Activated T-helper 17 cell treated with anti-CD3 and anti-CD28 coated beads, Interleukin-2, amount 50 U/mL, for 72 hours (primary cell): ENCODE measurements around the gene AFF3. TPM values are rescaled to one million over a fixed set of nuclear protein-coding genes. Genes with fewer than 3 reads are reported as not detected.

Source experiments
- ATAC-seq: fragments of 150-1000 bp; cut with Tn5 transposase; replicated peaks from 2 replicates; pipeline ENCODE4 v1.10.0; 2021; ENCODE audit warnings: mild to moderate bottlenecking, moderate library complexity
- H3K27ac Mint-ChIP-seq: one replicate; pipeline ENCODE4 v1.8.0; 2022; ENCODE audit warnings: mixed read lengths
- H3K27me3 Mint-ChIP-seq: one replicate; pipeline ENCODE4 v1.8.0; 2022; ENCODE audit warnings: mixed read lengths
- H3K36me3 Mint-ChIP-seq: one replicate; pipeline ENCODE4 v1.8.0; 2022; ENCODE audit warnings: low read depth, mild to moderate bottlenecking, mixed read lengths
- H3K4me1 Mint-ChIP-seq: one replicate; pipeline ENCODE4 v1.8.0; 2022; ENCODE audit warnings: mixed read lengths
- H3K4me3 Mint-ChIP-seq: one replicate; pipeline ENCODE4 v1.8.0; 2022; ENCODE audit warnings: mild to moderate bottlenecking, mixed read lengths
- H3K9me3 Mint-ChIP-seq: one replicate; pipeline ENCODE4 v1.8.0; 2022; ENCODE audit warnings: mixed read lengths
- total RNA-seq, 2 donors: library from RNA; stranded (reverse); gene quantifications; one replicate each; pipeline ENCODE4 v1.2.3, GENCODE V29; 2022

AFF3 gene
- total RNA-seq, 2 donors from 2014 or later = 0.32 to 0.42 TPM

GRCh38 chr2:99660616-99661406 is 481.6 kb downstream of the AFF3 start:
- no peak overlapping the region for H3K4me3 Mint-ChIP-seq
- H3K27ac Mint-ChIP-seq = no peak overlapping the region
- no peaks in the 10 kb centered on the region for H3K36me3 Mint-ChIP-seq
- no peaks in the 10 kb centered on the region for H3K27me3 Mint-ChIP-seq
- H3K4me1 Mint-ChIP-seq = no peaks in the 10 kb centered on the region
- ATAC-seq = no peak
- no peaks in the 10 kb centered on the region for H3K9me3 Mint-ChIP-seq

DNA sequence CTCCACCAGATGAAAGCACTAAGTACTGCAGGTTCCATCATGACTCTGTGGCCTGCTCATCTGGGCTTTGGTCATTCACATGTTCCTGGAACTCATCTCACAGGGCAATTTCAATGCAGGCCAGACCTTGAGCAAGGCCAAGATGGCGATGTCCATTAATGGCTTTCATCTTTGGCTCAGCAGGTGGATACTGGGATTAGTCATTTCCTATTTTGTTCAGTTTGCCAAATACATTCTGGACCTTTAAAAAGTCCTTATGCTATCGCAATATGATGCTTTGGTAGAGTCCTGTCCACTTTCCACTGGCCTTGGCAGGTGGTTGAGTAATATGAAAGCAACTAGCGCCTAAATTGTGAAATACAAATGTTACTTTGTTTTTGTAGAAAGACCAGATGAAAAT is 482.5 kb downstream of the AFF3 start:
- Mint-ChIP-seq H3K4me1 (no peaks in the 10 kb centered on the region), H3K36me3 (no peaks in the 10 kb centered on the region), H3K27ac (no peak overlapping the region), H3K9me3 (no peaks in the 10 kb centered on the region), H3K27me3 (no peaks in the 10 kb centered on the region), H3K4me3 (no peak overlapping the region)
- no peak for ATAC-seq

DNA sequence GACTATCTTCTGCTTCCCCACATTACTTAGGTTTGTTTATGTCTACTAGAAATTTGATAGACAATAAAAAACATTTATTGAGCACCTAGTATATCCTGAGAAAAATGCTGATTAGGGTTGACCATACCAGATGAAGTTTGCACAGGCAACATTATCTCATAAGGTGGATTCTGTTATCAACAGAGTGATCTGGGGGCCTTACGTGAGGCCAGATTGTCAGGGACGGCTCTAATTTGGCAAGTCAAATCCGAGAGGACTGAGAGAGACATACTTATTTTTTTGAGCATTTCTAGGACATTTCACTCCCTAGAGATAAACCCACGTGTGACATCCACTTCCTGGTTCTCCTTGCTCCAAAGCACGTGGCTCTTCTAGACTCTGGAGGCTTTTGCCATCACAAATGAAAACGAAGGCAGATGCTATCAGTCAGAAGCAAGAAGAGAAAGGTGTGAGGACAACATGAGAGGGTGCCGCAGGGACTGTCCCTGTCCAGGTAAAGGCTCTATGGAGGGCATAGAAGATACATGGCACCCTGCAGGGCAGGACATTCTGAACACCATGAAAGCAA is 484.6 kb downstream of the AFF3 start:
- H3K9me3 Mint-ChIP-seq = no peaks in the 10 kb centered on the region
- no peaks in the 10 kb centered on the region for H3K4me1 Mint-ChIP-seq
- no peak overlapping the region for H3K4me3 Mint-ChIP-seq
- H3K27me3 Mint-ChIP-seq = no peaks in the 10 kb centered on the region
- ATAC-seq = no peak
- no peak overlapping the region for H3K27ac Mint-ChIP-seq
- H3K36me3 Mint-ChIP-seq = no peaks in the 10 kb centered on the region

DNA sequence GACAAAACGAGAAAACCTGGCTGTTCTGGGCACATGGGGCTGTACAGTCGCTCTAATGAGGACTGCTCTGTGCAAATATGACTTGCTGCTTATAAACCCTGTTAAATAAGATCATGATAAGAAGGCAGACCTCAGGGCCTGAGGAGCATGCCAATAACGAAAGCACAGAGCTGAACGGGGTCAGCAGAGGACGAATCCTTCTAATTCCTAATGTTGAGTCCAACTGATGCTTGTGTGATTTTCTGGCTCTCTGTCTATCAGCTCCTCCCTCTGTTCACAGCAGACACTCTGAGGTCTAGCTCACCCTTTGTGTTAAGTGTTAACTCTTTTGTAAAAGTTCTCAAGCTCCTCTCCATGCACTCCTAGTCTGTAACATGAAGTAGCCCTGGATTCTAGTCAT is 485.4 kb downstream of the AFF3 start:
- H3K27ac Mint-ChIP-seq = no peak overlapping the region
- no peaks in the 10 kb centered on the region for H3K4me1 Mint-ChIP-seq
- no peaks in the 10 kb centered on the region for H3K9me3 Mint-ChIP-seq
- no peaks in the 10 kb centered on the region for H3K27me3 Mint-ChIP-seq
- no peak overlapping the region for H3K4me3 Mint-ChIP-seq
- H3K36me3 Mint-ChIP-seq = no peaks in the 10 kb centered on the region
- no peak for ATAC-seq

- ATAC-seq = no peak
- H3K4me1 Mint-ChIP-seq = no peaks in the 10 kb centered on the region
- no peak overlapping the region for H3K27ac Mint-ChIP-seq
- no peaks in the 10 kb centered on the region for H3K9me3 Mint-ChIP-seq
- H3K4me3 Mint-ChIP-seq = no peak overlapping the region
- peaks cover 3% of the 10 kb centered on the region for H3K27me3 Mint-ChIP-seq
- no peaks in the 10 kb centered on the region for H3K36me3 Mint-ChIP-seq
Observed at GRCh38 chr2:99653433-99653832, 489.0 kb downstream of the AFF3 start.

- no peak for ATAC-seq
- peaks cover 3% of the 10 kb centered on the region for H3K27me3 Mint-ChIP-seq
- no peaks in the 10 kb centered on the region for H3K36me3 Mint-ChIP-seq
- H3K27ac Mint-ChIP-seq = no peak overlapping the region
- no peaks in the 10 kb centered on the region for H3K9me3 Mint-ChIP-seq
- no peak overlapping the region for H3K4me3 Mint-ChIP-seq
- no peaks in the 10 kb centered on the region for H3K4me1 Mint-ChIP-seq
Observed at GRCh38 chr2:99652862-99653261, 489.5 kb downstream of the AFF3 start.

- H3K4me1 Mint-ChIP-seq = no peaks in the 10 kb centered on the region
- no peak overlapping the region for H3K4me3 Mint-ChIP-seq
- peaks cover 4% of the 10 kb centered on the region for H3K9me3 Mint-ChIP-seq
- H3K27me3 Mint-ChIP-seq = peaks cover 3% of the 10 kb centered on the region
- no peaks in the 10 kb centered on the region for H3K36me3 Mint-ChIP-seq
- no peak for ATAC-seq
- no peak overlapping the region for H3K27ac Mint-ChIP-seq
Observed at GRCh38 chr2:99651930-99652670, 490.3 kb downstream of the AFF3 start.

GRCh38 chr2:99648906-99649789 is 493.2 kb downstream of the AFF3 start:
- no peak for ATAC-seq
- peaks cover 3% of the 10 kb centered on the region for H3K27me3 Mint-ChIP-seq
- H3K4me1 Mint-ChIP-seq = no peaks in the 10 kb centered on the region
- peaks cover 7% of the 10 kb centered on the region for H3K9me3 Mint-ChIP-seq
- H3K36me3 Mint-ChIP-seq = no peaks in the 10 kb centered on the region
- H3K27ac Mint-ChIP-seq = no peak overlapping the region
- H3K4me3 Mint-ChIP-seq = no peak overlapping the region

DNA sequence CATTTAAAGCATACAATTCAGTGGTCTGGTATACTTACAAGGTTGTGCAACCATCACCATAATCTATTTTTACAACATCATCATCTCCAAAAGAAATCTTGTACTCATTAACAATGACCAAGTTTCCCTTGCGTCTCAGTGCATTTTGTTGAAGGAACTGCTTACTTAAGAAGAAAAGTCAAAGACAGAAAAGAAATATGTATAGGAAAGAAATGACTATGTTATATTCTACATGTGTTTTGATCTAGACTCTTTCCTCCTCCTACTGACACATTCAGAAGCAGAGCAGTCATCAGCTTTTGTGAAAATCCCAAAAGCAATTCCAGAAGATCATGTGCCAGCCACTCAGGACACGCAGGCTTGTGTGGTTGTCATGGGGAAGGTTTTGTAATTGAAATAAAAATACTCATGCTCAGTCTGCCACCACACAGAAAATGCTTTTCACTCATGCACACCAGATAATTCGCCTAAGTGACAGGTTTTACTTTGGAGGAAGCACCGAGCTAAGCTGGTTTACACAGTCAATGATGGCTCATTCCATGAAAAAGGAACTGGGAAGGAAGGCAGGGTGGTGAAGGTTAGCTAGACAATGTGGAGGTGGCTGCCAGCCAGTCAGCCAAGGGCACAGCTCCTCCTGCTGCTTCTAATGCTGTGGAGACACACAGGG is 494.1 kb downstream of the AFF3 start:
- H3K36me3 Mint-ChIP-seq = no peaks in the 10 kb centered on the region
- ATAC-seq = no peak
- peaks cover 7% of the 10 kb centered on the region for H3K9me3 Mint-ChIP-seq
- H3K27ac Mint-ChIP-seq = no peak overlapping the region
- no peak overlapping the region for H3K4me3 Mint-ChIP-seq
- H3K27me3 Mint-ChIP-seq = peaks cover 3% of the 10 kb centered on the region
- no peaks in the 10 kb centered on the region for H3K4me1 Mint-ChIP-seq

- ATAC-seq = no peak
- Mint-ChIP-seq H3K9me3 (peaks cover 7% of the 10 kb centered on the region), H3K27ac (no peak overlapping the region), H3K4me3 (no peak overlapping the region), H3K27me3 (peaks cover 3% of the 10 kb centered on the region), H3K4me1 (no peaks in the 10 kb centered on the region), H3K36me3 (no peaks in the 10 kb centered on the region)
Observed at GRCh38 chr2:99645960-99646359, 496.4 kb downstream of the AFF3 start.

DNA sequence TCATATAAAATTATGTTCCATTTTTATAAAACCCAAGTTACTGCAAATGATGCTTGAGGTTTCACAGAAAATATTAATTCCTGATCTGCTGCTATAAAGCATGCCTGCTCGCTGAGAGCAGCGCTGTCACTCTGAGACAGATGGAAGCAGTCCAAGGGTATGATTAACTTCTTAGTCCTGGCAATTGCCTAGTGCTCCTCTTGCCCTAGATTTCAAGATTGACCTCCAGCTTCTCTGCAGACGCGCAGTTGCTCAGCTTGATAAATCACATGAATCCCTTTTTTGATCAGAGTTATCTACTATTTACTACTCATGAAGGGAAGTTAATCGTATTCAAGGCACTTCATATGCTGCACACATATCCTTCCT is 498.0 kb downstream of the AFF3 start:
- H3K4me3 Mint-ChIP-seq = no peak overlapping the region

GRCh38 chr2:99643787-99644418 is 498.5 kb downstream of the AFF3 start:
- no peaks in the 10 kb centered on the region for H3K4me1 Mint-ChIP-seq
- no peaks in the 10 kb centered on the region for H3K27me3 Mint-ChIP-seq
- peaks cover 7% of the 10 kb centered on the region for H3K9me3 Mint-ChIP-seq
- H3K4me3 Mint-ChIP-seq = no peak overlapping the region
- no peaks in the 10 kb centered on the region for H3K36me3 Mint-ChIP-seq
- ATAC-seq = no peak
- no peak overlapping the region for H3K27ac Mint-ChIP-seq

More for the DNA sequence above, 498.0 kb downstream of the AFF3 start:
- Mint-ChIP-seq H3K27ac (no peak overlapping the region), H3K4me1 (no peaks in the 10 kb centered on the region), H3K27me3 (peaks cover 2% of the 10 kb centered on the region), H3K9me3 (peaks cover 7% of the 10 kb centered on the region), H3K36me3 (no peaks in the 10 kb centered on the region)
- no peak for ATAC-seq

- H3K27me3 Mint-ChIP-seq = no peaks in the 10 kb centered on the region
- H3K9me3 Mint-ChIP-seq = peaks cover 2% of the 10 kb centered on the region
- no peak overlapping the region for H3K27ac Mint-ChIP-seq
- H3K4me3 Mint-ChIP-seq = no peak overlapping the region
- no peaks in the 10 kb centered on the region for H3K36me3 Mint-ChIP-seq
- ATAC-seq = no peak
- H3K4me1 Mint-ChIP-seq = no peaks in the 10 kb centered on the region
Observed at GRCh38 chr2:99641999-99642398, 500.4 kb downstream of the AFF3 start.
